Body of pancreas (tissue), 4 donors: ENCODE results near the gene MICOS13. TPM values are rescaled to one million over a fixed set of nuclear protein-coding genes. Genes with fewer than 3 reads are reported as not detected.

Source experiments
- ATAC-seq: fragments of 150-250 bp; one replicate; pipeline ENCODE4 v1.9.1; 2016
- DNase-seq, 4 donors: peaks; one replicate each; pipeline ENCODE4 v3.0.0-alpha.2; 2019
- H3K27ac ChIP-seq, 4 donors: fragments of 200-600 bp; sonication (generic); 1 replicate in 3 of 4; 2 replicates in 1 of 4; pipeline versions ENCODE4 v1.5.1 to v1.6.1; 2016 to 2019; ENCODE audit warnings: mild to moderate bottlenecking in 1 of 4, mixed read lengths in 1 of 4, moderate library complexity in 1 of 4
- H3K27me3 ChIP-seq, 2 donors: fragments of 200-600 bp; sonication (generic); one replicate each; pipeline ENCODE4 v1.6.0; 2016; ENCODE audit warnings: mild to moderate bottlenecking in 1 of 2
- H3K36me3 ChIP-seq, 2 donors: fragments of 200-600 bp; sonication (generic); replicated peaks in 1 of 2; 2 replicates each; pipeline ENCODE4 v1.5.1; 2016; ENCODE audit warnings: low read depth in 2 of 2; ENCODE audit not compliant: insufficient read depth in 1 of 2
- H3K4me1 ChIP-seq: fragments of 200-600 bp; sonication (generic); one replicate; pipeline ENCODE4 v1.6.0; 2016
- H3K4me3 ChIP-seq, 2 donors: fragments of 200-600 bp; sonication (generic); 1 replicate in 1 of 2; 2 replicates in 1 of 2; pipeline ENCODE4 v1.5.1; 2016 to 2019
- H3K9me3 ChIP-seq, 3 donors: fragments of 200-600 bp; sonication (generic); 1 replicate in 2 of 3; 2 replicates in 1 of 3; pipeline ENCODE4 v1.5.1; 2016
- CTCF ChIP-seq, 7 experiments: fragments of 450-650 bp in 4 of 7; fragments of 200-600 bp in 3 of 7; sonication (generic) in 3 of 7; IDR thresholded peaks; one replicate each; pipeline ENCODE4 v1.5.1; 2016 to 2019; ENCODE audit warnings: antibody characterized with exemption in 7 of 7
- POLR2A ChIP-seq, 3 donors: fragments of 450-650 bp; IDR thresholded peaks; one replicate each; pipeline ENCODE4 v1.6.1; 2016; ENCODE audit warnings: antibody characterized with exemption in 3 of 3, mild to moderate bottlenecking in 2 of 3
- WGBS, 2 donors: methylation state at CpG; one replicate each; pipeline ENCODE4 v1.1.5; 2017; 5-methylcytosine and 5-hydroxymethylcytosine counted together
- intact Hi-C: fragments of 100-400 bp; cut with DNase I; formaldehyde crosslinking; loops from one replicate; pipeline ENCODE4 v1.15.1; 2023
- total RNA-seq, 2 donors: library from RNA; depleted of rRNA; stranded (reverse); fragments of >200 nt; gene quantifications; one replicate each; pipeline ENCODE4 v1.1.0, GENCODE V29; 2016

The MICOS13 gene
- total RNA-seq, 2 donors from 2014 or later, result 14.5 to 14.8 TPM

- ATAC-seq (no peak), DNase-seq (no peak)
- H3K27me3 ChIP-seq, result no peaks in the 10 kb centered on the region
- no peaks in the 10 kb centered on the region for H3K9me3 ChIP-seq
- no peaks in the 10 kb centered on the region for H3K4me1 ChIP-seq
- H3K36me3 ChIP-seq, result peaks cover 20 to 54% of the 10 kb centered on the region in 2 donors
- H3K4me3 ChIP-seq, result no peak overlapping the region
- TF ChIP-seq POLR2A (IDR thresholded peaks at IDR 0.05) (no peak), CTCF (IDR thresholded peaks at IDR 0.05) (no peak)
- intact Hi-C loops, result no loop called here
- no peak overlapping the region for H3K27ac ChIP-seq
- WGBS, 2 donors, result 84 to 87% methylated on average over 9 to 11 of the region's 11 CpGs
Measured at GRCh38 chr19:5648464-5648863, 31.9 kb downstream of the MICOS13 start.

GRCh38 chr19:5646703-5647102 is 33.6 kb downstream of the MICOS13 start:
- DNase-seq (no peak), ATAC-seq (no peak)
- H3K27me3 ChIP-seq, result no peaks in the 10 kb centered on the region
- H3K4me1 ChIP-seq, result peaks cover 11% of the 10 kb centered on the region
- H3K27ac ChIP-seq, result no peak overlapping the region
- 82 to 85% methylated on average over 4 of the region's 4 CpGs for WGBS, 2 donors
- H3K4me3 ChIP-seq, result no peak overlapping the region
- intact Hi-C loops, result no loop called here
- H3K36me3 ChIP-seq, result peaks cover 18 to 46% of the 10 kb centered on the region in 2 donors
- no peaks in the 10 kb centered on the region for H3K9me3 ChIP-seq
- no peak for TF ChIP-seq CTCF (IDR thresholded peaks at IDR 0.05)
- TF ChIP-seq POLR2A (IDR thresholded peaks at IDR 0.05), result no peak

- no peak for ATAC-seq
- H3K4me1 ChIP-seq, result peaks cover 17% of the 10 kb centered on the region
- intact Hi-C loops, result no loop called here
- no peak for TF ChIP-seq POLR2A (IDR thresholded peaks at IDR 0.05)
- TF ChIP-seq CTCF (IDR thresholded peaks at IDR 0.05), result no peak
- no peak for DNase-seq
- no peaks in the 10 kb centered on the region for H3K9me3 ChIP-seq
- H3K4me3 ChIP-seq, result no peak overlapping the region
- H3K27ac ChIP-seq, result no peak overlapping the region
- 66 to 75% methylated on average over 5 of the region's 5 CpGs for WGBS, 2 donors
- H3K27me3 ChIP-seq, result no peaks in the 10 kb centered on the region
- H3K36me3 ChIP-seq, result peaks cover 7 to 38% of the 10 kb centered on the region in 2 donors
Measured at GRCh38 chr19:5645409-5645808, 34.9 kb downstream of the MICOS13 start.

- no peak overlapping the region for H3K4me3 ChIP-seq
- H3K4me1 ChIP-seq, result peaks cover 17% of the 10 kb centered on the region
- no peak for TF ChIP-seq POLR2A (IDR thresholded peaks at IDR 0.05)
- no peak for TF ChIP-seq CTCF (IDR thresholded peaks at IDR 0.05)
- peaks cover 0 to 30% of the 10 kb centered on the region in 2 donors for H3K36me3 ChIP-seq
- intact Hi-C loops, result no loop called here
- H3K9me3 ChIP-seq, result no peaks in the 10 kb centered on the region
- no peak for DNase-seq
- H3K27ac ChIP-seq, result no peak overlapping the region
- 77 to 81% methylated on average over 2 of the region's 2 CpGs for WGBS, 2 donors
- ATAC-seq, result no peak
- no peaks in the 10 kb centered on the region for H3K27me3 ChIP-seq
Measured at GRCh38 chr19:5644037-5644436, 36.3 kb downstream of the MICOS13 start.

- DNase-seq (no peak), ATAC-seq (no peak)
- WGBS, 2 donors, result 92 to 94% methylated on average over 4 of the region's 4 CpGs
- Histone ChIP-seq H3K36me3 (peaks cover 0 to 25% of the 10 kb centered on the region in 2 donors), H3K9me3 (no peaks in the 10 kb centered on the region), H3K27me3 (no peaks in the 10 kb centered on the region), H3K27ac (no peak overlapping the region), H3K4me1 (peaks cover 17% of the 10 kb centered on the region), H3K4me3 (no peak overlapping the region)
- intact Hi-C loops, result no loop called here
- TF ChIP-seq CTCF (IDR thresholded peaks at IDR 0.05), result no peak
- no peak for TF ChIP-seq POLR2A (IDR thresholded peaks at IDR 0.05)
Measured at GRCh38 chr19:5643060-5643459, 37.3 kb downstream of the MICOS13 start.
